K562 (cell line): ENCODE measurements around the gene GNG7. TPM values are rescaled to one million over a fixed set of nuclear protein-coding genes. Genes with fewer than 3 reads are reported as not detected.

ENCODE experiments used
- ARNT ChIP-seq, 2 experiments: fragments of 450-650 bp; IDR thresholded peaks; 2 replicates each; pipeline ENCODE4 v1.6.1; 2016; ENCODE audit warnings: mild to moderate bottlenecking in 1 of 2
- CBX2 ChIP-seq: fragments of 200-600 bp; sonication (generic); IDR thresholded peaks from one replicate; pipeline ENCODE4 v1.6.1; 2012; ENCODE audit warnings: mild to moderate bottlenecking, low read length, inconsistent platforms; ENCODE audit not compliant: insufficient read depth, poor library complexity, severe bottlenecking
- CREM ChIP-seq: IDR thresholded peaks from 2 replicates; pipeline ENCODE4 v1.6.1; 2014; ENCODE audit warnings: antibody characterized with exemption, low read depth
- HBP1 ChIP-seq: fragments of 450-650 bp; formaldehyde crosslinking; IDR thresholded peaks from 2 replicates; pipeline ENCODE4 v1.4.0; 2022; ENCODE audit warnings: missing genetic modification characterization
- PHB ChIP-seq: fragments of 250-450 bp; sonication (Bioruptor Pico); IDR thresholded peaks from 2 replicates; pipeline ENCODE4 v1.5.0; 2021
- RFX1 ChIP-seq: fragments of 450-650 bp; IDR thresholded peaks from 2 replicates; pipeline ENCODE4 v1.6.1; 2016; ENCODE audit warnings: mild to moderate bottlenecking, moderate library complexity
- SIX5 ChIP-seq, 2 experiments: IDR thresholded peaks; 2 replicates each; pipeline ENCODE4 v1.6.1; 2011; ENCODE audit warnings: low read length in 2 of 2, borderline replicate concordance in 1 of 2, low read depth in 1 of 2, mild to moderate bottlenecking in 1 of 2, moderate library complexity in 1 of 2; ENCODE audit not compliant: insufficient read depth in 1 of 2
- SREBF1 ChIP-seq: fragments of 150-350 bp; IDR thresholded peaks from 2 replicates; pipeline ENCODE4 v1.6.1; 2014; ENCODE audit warnings: antibody characterized with exemption, low read depth, low read length, borderline replicate concordance
- TAF1 ChIP-seq: IDR thresholded peaks from 2 replicates; pipeline ENCODE4 v1.6.1; 2011; ENCODE audit warnings: mild to moderate bottlenecking, low read length, moderate library complexity; ENCODE audit not compliant: insufficient read depth, control insufficient read depth, severe bottlenecking; ENCODE audit errors: extremely low read depth
- TAL1 ChIP-seq: fragments of 450-650 bp; IDR thresholded peaks from 2 replicates; pipeline ENCODE4 v1.6.1; 2016; ENCODE audit warnings: mild to moderate bottlenecking
- ZBTB40 ChIP-seq, 2 experiments: fragments of 450-650 bp in 1 of 2; sonication (generic) in 1 of 2; formaldehyde crosslinking in 1 of 2; IDR thresholded peaks; 2 replicates each; pipeline versions ENCODE4 v1.7.1 to v1.9.0; 2016 to 2022; ENCODE audit warnings: inconsistent platforms in 1 of 2, mild to moderate bottlenecking in 1 of 2, missing genetic modification reagents in 1 of 2
- ZNF121 ChIP-seq: sonication (generic); formaldehyde crosslinking; conservative IDR thresholded peaks from 2 replicates; pipeline ENCODE4 v1.8.0; 2022; ENCODE audit warnings: missing genetic modification reagents
- polyA plus RNA-seq, 8 experiments: library from polyadenylated mRNA; depleted of rRNA in 4 of 8; stranded (reverse) in 5 of 8; unstranded in 3 of 8; fragments of >200 nt; fragmentation: Nextera tagmentation in 2 of 8; fragmentation: Illumina TruSeq in 1 of 8; extraction: Ambion mirVana in 2 of 8; extraction: Trizol in 1 of 8; gene quantifications; 2 replicates each; pipeline versions ENCODE4 v1.2.1 to v1.2.3, GENCODE V29; 2011 to 2014; ENCODE audit warnings: inconsistent platforms in 1 of 8, missing spikeins in 1 of 8
- total RNA-seq, 7 experiments: library from RNA; depleted of rRNA in 6 of 7; stranded (reverse); fragments of >200 nt in 6 of 7; fragmentation: Illumina TruSeq in 2 of 7; extraction: Trizol in 2 of 7; gene quantifications; 2 replicates each; pipeline versions ENCODE4 v1.2.1 to v1.2.3, GENCODE V29; 2011 to 2021; ENCODE audit warnings: low replicate concordance in 1 of 7

Gene GNG7
- total and polyA plus RNA-seq, 9 of the 15 experiments (the other 6 are each of a cell fraction or from before 2014, with no cell fraction given): 0.01 to 0.20 (median 0.06) TPM; not detected in 1

GRCh38 chr19:2666344-2666994, 36.0 kb downstream of the GNG7 start (continued):
- TF ChIP-seq ZBTB40 (IDR thresholded peaks at IDR 0.05): peak; percentile 89
- peak; percentile 73 for TF ChIP-seq ZBTB40 (CRISPR knock-in tag; IDR thresholded peaks at IDR 0.05)
- TF ChIP-seq TAF1: no peak
- peak; percentile 46; the same call in 1 of the 2 replicates for TF ChIP-seq ZNF121 (CRISPR knock-in tag)
- TF ChIP-seq PHB (CRISPR knock-in tag): no peak
- no peak for TF ChIP-seq CBX2
- no peak for TF ChIP-seq SREBF1
- no peak for TF ChIP-seq ARNT (IDR thresholded peaks at IDR 0.05)
- no peak for TF ChIP-seq TAL1
- no peak for TF ChIP-seq RFX1
- TF ChIP-seq CREM: no peak
- no peak for TF ChIP-seq SIX5 (IDR thresholded peaks at IDR 0.05; ENCODE audit: borderline replicate concordance in 1 of 2, insufficient read depth in 1 of 2, low read depth in 1 of 2, low read length in 2 of 2)
- TF ChIP-seq HBP1: no peak
- TF ChIP-seq, all 486 proteins: peak for 2
